Stimulated activated naive CD4-positive, alpha-beta T cell treated with Interleukin-2 at 50 U/mL for 16 hours (primary cell): ENCODE results near the gene PDGFC.

ENCODE experiments used
- DNase-seq: peaks from one replicate; lab custom pipeline; 2025; lab: John Stamatoyannopoulos, UW

Gene PDGFC

GRCh38 chr4:156746111-156746510 is 225.5 kb downstream of the PDGFC start:
- no peak for DNase-seq

GRCh38 chr4:156738766-156739165 is 232.8 kb downstream of the PDGFC start:
- DNase-seq: no peak

GRCh38 chr4:156734965-156735895 is 236.4 kb downstream of the PDGFC start:
- no peak for DNase-seq

GRCh38 chr4:156733582-156733981 is 238.0 kb downstream of the PDGFC start:
- DNase-seq: no peak

GRCh38 chr4:156732634-156733033 is 239.0 kb downstream of the PDGFC start:
- DNase-seq: no peak

GRCh38 chr4:156729416-156729815 is 242.2 kb downstream of the PDGFC start:
- no peak for DNase-seq

GRCh38 chr4:156725257-156725656 is 246.3 kb downstream of the PDGFC start:
- no peak for DNase-seq

GRCh38 chr4:156723951-156724668 is 247.5 kb downstream of the PDGFC start:
- DNase-seq: no peak

GRCh38 chr4:156718226-156718625 is 253.4 kb downstream of the PDGFC start:
- DNase-seq: no peak

- DNase-seq: no peak
Measured at GRCh38 chr4:156711193-156711590, 260.4 kb downstream of the PDGFC start.
